ENCODE measurements around the gene PNKP.

Gene PNKP

GRCh38 chr19:49861107-49861506 lies 6.3 kb downstream of the PNKP start:
- Mint-ChIP-seq H3K27ac (no peak overlapping the region), H3K9me3 (no peaks in the 10 kb centered on the region), H3K4me3 (no peak overlapping the region), H3K36me3 (ENCODE audit: low read depth) (peaks cover 26% of the 10 kb centered on the region), H3K27me3 (ENCODE audit: low read depth) (no peaks in the 10 kb centered on the region), H3K4me1 (ENCODE audit: low read depth) (peaks cover 13% of the 10 kb centered on the region)

- no peak overlapping the region for H3K27ac Mint-ChIP-seq
- peaks cover 8% of the 10 kb centered on the region for H3K4me1 Mint-ChIP-seq (ENCODE audit: low read depth)
- peaks cover 23% of the 10 kb centered on the region for H3K36me3 Mint-ChIP-seq (ENCODE audit: low read depth)
- H3K27me3 Mint-ChIP-seq (ENCODE audit: low read depth): no peaks in the 10 kb centered on the region
- H3K9me3 Mint-ChIP-seq: no peaks in the 10 kb centered on the region
- no peak overlapping the region for H3K4me3 Mint-ChIP-seq
These were observed 6.9 kb downstream of the PNKP start for GRCh38 chr19:49860336-49861102.

GRCh38 chr19:49859682-49860335 lies 7.6 kb downstream of the PNKP start:
- H3K27ac Mint-ChIP-seq: no peak overlapping the region

GRCh38 chr19:49858088-49858985 lies 9.0 kb downstream of the PNKP start:
- H3K36me3 Mint-ChIP-seq (ENCODE audit: low read depth): peaks cover 8% of the 10 kb centered on the region

More at GRCh38 chr19:49859682-49860335, 7.6 kb downstream of the PNKP start:
- peaks cover 3% of the 10 kb centered on the region for H3K4me1 Mint-ChIP-seq (ENCODE audit: low read depth)
- peaks cover 20% of the 10 kb centered on the region for H3K36me3 Mint-ChIP-seq (ENCODE audit: low read depth)
- no peaks in the 10 kb centered on the region for H3K27me3 Mint-ChIP-seq (ENCODE audit: low read depth)
- no peak overlapping the region for H3K4me3 Mint-ChIP-seq
- no peaks in the 10 kb centered on the region for H3K9me3 Mint-ChIP-seq

GRCh38 chr19:49857838-49858087 lies 9.6 kb downstream of the PNKP start:
- Mint-ChIP-seq H3K4me1 (ENCODE audit: low read depth) (peaks cover 7% of the 10 kb centered on the region), H3K4me3 (no peak overlapping the region), H3K27me3 (ENCODE audit: low read depth) (no peaks in the 10 kb centered on the region), H3K27ac (no peak overlapping the region), H3K9me3 (no peaks in the 10 kb centered on the region), H3K36me3 (ENCODE audit: low read depth) (peaks cover 5% of the 10 kb centered on the region)

More at GRCh38 chr19:49858088-49858985, 9.0 kb downstream of the PNKP start:
- Mint-ChIP-seq H3K27ac (no peak overlapping the region), H3K9me3 (no peaks in the 10 kb centered on the region), H3K4me3 (no peak overlapping the region), H3K27me3 (ENCODE audit: low read depth) (no peaks in the 10 kb centered on the region), H3K4me1 (ENCODE audit: low read depth) (peaks cover 4% of the 10 kb centered on the region)

GRCh38 chr19:49857061-49857837 lies 10.1 kb downstream of the PNKP start:
- Mint-ChIP-seq H3K27ac (no peak overlapping the region), H3K27me3 (ENCODE audit: low read depth) (peaks cover 2% of the 10 kb centered on the region), H3K4me3 (no peak overlapping the region), H3K4me1 (ENCODE audit: low read depth) (peaks cover 12% of the 10 kb centered on the region), H3K9me3 (no peaks in the 10 kb centered on the region), H3K36me3 (ENCODE audit: low read depth) (peaks cover 5% of the 10 kb centered on the region)

- Mint-ChIP-seq H3K4me3 (no peak overlapping the region), H3K9me3 (no peaks in the 10 kb centered on the region), H3K27me3 (ENCODE audit: low read depth) (peaks cover 6% of the 10 kb centered on the region), H3K36me3 (ENCODE audit: low read depth) (peaks cover 3% of the 10 kb centered on the region), H3K4me1 (ENCODE audit: low read depth) (peaks cover 15% of the 10 kb centered on the region), H3K27ac (no peak overlapping the region)
These were observed 10.8 kb downstream of the PNKP start for GRCh38 chr19:49856574-49857021.

- peaks cover 3% of the 10 kb centered on the region for H3K36me3 Mint-ChIP-seq (ENCODE audit: low read depth)
- H3K27me3 Mint-ChIP-seq (ENCODE audit: low read depth): peaks cover 6% of the 10 kb centered on the region
- H3K9me3 Mint-ChIP-seq: no peaks in the 10 kb centered on the region
- H3K27ac Mint-ChIP-seq: no peak overlapping the region
- peaks cover 15% of the 10 kb centered on the region for H3K4me1 Mint-ChIP-seq (ENCODE audit: low read depth)
- H3K4me3 Mint-ChIP-seq: no peak overlapping the region
These were observed 11.5 kb downstream of the PNKP start for GRCh38 chr19:49855676-49856573.

GRCh38 chr19:49855277-49855675 lies 12.1 kb downstream of the PNKP start:
- Mint-ChIP-seq H3K9me3 (peaks cover under 1% of the 10 kb centered on the region), H3K4me3 (no peak overlapping the region), H3K27me3 (ENCODE audit: low read depth) (peaks cover 6% of the 10 kb centered on the region), H3K4me1 (ENCODE audit: low read depth) (peaks cover 17% of the 10 kb centered on the region), H3K27ac (no peak overlapping the region), H3K36me3 (ENCODE audit: low read depth) (peaks cover 3% of the 10 kb centered on the region)

GRCh38 chr19:49854378-49855263 lies 12.8 kb downstream of the PNKP start:
- Mint-ChIP-seq H3K4me1 (ENCODE audit: low read depth) (peaks cover 22% of the 10 kb centered on the region), H3K27me3 (ENCODE audit: low read depth) (peaks cover 6% of the 10 kb centered on the region), H3K4me3 (no peak overlapping the region), H3K9me3 (peaks cover 3% of the 10 kb centered on the region), H3K27ac (no peak overlapping the region), H3K36me3 (ENCODE audit: low read depth) (peaks cover 4% of the 10 kb centered on the region)

GRCh38 chr19:49853852-49854377 lies 13.5 kb downstream of the PNKP start:
- Mint-ChIP-seq H3K4me1 (ENCODE audit: low read depth) (peaks cover 26% of the 10 kb centered on the region), H3K36me3 (ENCODE audit: low read depth) (peaks cover 7% of the 10 kb centered on the region), H3K27ac (peak overlapping the region; percentile 65), H3K9me3 (peaks cover 6% of the 10 kb centered on the region), H3K4me3 (peak overlapping the region; percentile 31), H3K27me3 (ENCODE audit: low read depth) (peaks cover 6% of the 10 kb centered on the region)

GRCh38 chr19:49852631-49853126 lies 14.7 kb downstream of the PNKP start:
- Mint-ChIP-seq H3K9me3 (peaks cover 6% of the 10 kb centered on the region), H3K36me3 (ENCODE audit: low read depth) (peaks cover 7% of the 10 kb centered on the region), H3K4me1 (ENCODE audit: low read depth) (peaks cover 36% of the 10 kb centered on the region), H3K27me3 (ENCODE audit: low read depth) (peaks cover 6% of the 10 kb centered on the region), H3K4me3 (peak overlapping the region; percentile 71), H3K27ac (peak overlapping the region; percentile 66)

All from T-helper 1 cell treated with Interleukin-12 subunit alpha and Interleukin-12 subunit beta and Interleukin-4 antibody, amounts not matched to agents 30 μg/mL and 1 μg/mL, for 36 hours (primary cell).